GM12865 (cell line): ENCODE results near the gene ACVR2B.
A peak's percentile ranks its signal among the peaks of the same experiment; 100 is the strongest.

Experiments used
- DNase-seq: peaks from one replicate; pipeline ENCODE4 v3.0.0; 2010; ENCODE audit warnings: low read depth
- H3K4me3 ChIP-seq: 2 replicates; pipeline ENCODE4 v1.5.1; 2011; ENCODE audit warnings: mild to moderate bottlenecking, low read depth, low read length, control low read depth
- TF ChIP-seq, protein P1 (sequence below): IDR thresholded peaks from 2 replicates; pipeline ENCODE4 v1.5.1; 2011; ENCODE audit warnings: low read length, control low read depth, low read depth, inconsistent platforms; ENCODE audit not compliant: insufficient read depth; ENCODE audit errors: missing control alignments

The ACVR2B gene

DNA sequence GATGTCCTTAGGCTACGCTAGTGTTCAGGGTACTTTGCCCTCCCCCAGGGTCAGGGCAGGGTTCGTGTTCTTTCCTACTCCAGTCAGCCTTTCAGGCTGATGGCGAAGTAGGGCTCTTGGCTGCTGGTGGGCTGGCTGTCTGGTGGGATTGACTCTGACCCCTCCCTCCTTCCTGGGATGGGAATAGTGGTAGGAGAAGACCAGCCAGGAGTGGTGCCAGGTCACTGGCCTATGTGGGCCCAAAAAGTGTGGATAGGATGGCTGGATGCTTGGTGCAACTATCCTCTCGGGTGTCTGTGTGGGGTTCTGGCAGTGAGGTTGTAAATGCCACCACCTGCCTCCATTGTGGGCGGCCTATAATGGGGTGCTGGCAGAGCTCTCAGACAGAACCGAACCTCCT is 22.0 kb downstream of the ACVR2B start:
- no peak for DNase-seq
- no peak overlapping the region for H3K4me3 ChIP-seq
- TF ChIP-seq, protein P1, sequence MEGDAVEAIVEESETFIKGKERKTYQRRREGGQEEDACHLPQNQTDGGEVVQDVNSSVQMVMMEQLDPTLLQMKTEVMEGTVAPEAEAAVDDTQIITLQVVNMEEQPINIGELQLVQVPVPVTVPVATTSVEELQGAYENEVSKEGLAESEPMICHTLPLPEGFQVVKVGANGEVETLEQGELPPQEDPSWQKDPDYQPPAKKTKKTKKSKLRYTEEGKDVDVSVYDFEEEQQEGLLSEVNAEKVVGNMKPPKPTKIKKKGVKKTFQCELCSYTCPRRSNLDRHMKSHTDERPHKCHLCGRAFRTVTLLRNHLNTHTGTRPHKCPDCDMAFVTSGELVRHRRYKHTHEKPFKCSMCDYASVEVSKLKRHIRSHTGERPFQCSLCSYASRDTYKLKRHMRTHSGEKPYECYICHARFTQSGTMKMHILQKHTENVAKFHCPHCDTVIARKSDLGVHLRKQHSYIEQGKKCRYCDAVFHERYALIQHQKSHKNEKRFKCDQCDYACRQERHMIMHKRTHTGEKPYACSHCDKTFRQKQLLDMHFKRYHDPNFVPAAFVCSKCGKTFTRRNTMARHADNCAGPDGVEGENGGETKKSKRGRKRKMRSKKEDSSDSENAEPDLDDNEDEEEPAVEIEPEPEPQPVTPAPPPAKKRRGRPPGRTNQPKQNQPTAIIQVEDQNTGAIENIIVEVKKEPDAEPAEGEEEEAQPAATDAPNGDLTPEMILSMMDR: no peak

DNA sequence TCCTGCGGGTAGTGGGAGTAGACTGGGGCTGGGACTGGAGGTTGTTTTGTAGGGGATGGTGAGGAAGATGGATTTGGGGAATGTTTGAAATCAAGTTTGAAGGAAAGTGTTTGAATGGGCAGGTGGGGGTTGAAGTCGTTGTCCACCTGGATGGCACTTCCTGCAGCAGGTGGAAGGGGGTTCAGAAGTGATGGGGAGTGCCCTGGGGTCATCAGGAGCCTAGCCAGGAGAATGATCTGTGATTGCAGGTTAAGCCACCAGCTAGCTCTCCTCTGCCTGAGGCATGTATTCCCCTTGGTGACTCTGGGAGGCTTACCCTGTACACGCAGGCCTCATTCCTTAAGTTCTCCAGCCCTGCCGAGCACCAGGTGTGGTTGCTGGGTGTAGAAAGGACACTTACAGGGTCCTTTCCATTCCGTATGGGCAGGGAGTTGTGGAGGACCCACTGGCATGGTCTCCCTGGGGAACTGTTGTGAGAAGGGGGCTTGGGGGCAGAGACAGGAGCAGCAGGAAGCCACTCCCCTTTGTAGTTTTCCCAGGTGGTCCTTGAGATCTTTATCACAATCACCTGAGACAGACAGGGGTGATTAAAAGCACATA is 22.6 kb downstream of the ACVR2B start:
- TF ChIP-seq, protein P1: no peak
- DNase-seq: no peak
- H3K4me3 ChIP-seq: no peak overlapping the region

DNA sequence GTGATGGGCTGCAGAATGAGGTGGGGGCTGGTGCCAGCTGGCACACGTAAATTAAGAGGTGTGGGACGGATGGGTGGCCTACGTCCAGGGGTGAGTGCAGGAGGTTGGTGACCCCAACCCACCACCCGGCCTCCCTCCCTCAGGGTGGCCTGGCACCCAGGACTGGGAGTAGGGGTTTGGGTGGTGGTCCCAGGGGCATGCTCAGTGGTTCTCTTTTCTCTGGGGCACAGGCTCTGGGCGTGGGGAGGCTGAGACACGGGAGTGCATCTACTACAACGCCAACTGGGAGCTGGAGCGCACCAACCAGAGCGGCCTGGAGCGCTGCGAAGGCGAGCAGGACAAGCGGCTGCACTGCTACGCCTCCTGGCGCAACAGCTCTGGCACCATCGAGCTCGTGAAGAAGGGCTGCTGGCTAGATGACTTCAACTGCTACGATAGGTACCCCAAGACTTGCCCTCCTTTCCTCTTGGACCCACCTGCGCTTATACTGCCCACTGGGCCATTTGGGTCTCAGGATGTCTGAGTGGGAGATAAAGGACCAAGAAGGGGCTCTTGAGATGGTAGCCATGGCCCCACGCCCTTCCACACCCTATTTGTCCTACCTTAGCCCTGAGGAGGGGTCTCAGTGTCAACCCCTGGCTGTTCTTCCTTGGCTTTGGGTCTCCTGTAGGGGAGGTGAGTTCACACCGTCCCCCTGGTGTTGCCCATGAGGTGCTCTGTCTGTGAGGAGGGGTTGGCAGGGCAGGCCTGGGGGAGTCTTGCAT is 23.5 kb downstream of the ACVR2B start:
- TF ChIP-seq, protein P1: no peak
- DNase-seq: no peak
- H3K4me3 ChIP-seq: no peak overlapping the region

DNA sequence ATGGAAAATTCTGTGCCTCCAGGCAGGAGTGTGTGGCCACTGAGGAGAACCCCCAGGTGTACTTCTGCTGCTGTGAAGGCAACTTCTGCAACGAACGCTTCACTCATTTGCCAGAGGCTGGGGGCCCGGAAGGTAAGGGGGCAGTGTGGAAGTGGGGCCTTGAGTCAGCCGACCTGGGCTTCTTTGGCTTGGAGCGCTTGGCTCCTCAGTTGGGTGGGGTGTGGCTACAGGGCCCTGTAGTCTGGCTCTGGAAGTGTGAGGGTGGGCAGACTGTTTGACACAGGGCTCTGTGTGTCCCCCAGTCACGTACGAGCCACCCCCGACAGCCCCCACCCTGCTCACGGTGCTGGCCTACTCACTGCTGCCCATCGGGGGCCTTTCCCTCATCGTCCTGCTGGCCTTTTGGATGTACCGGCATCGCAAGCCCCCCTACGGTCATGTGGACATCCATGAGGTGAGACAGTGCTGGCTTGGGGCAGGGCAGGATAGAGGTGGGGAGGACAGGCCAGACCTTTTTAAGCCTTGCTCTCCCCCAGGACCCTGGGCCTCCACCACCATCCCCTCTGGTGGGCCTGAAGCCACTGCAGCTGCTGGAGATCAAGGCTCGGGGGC is 24.3 kb downstream of the ACVR2B start:
- TF ChIP-seq, protein P1: no peak
- no peak overlapping the region for H3K4me3 ChIP-seq
- DNase-seq: no peak

DNA sequence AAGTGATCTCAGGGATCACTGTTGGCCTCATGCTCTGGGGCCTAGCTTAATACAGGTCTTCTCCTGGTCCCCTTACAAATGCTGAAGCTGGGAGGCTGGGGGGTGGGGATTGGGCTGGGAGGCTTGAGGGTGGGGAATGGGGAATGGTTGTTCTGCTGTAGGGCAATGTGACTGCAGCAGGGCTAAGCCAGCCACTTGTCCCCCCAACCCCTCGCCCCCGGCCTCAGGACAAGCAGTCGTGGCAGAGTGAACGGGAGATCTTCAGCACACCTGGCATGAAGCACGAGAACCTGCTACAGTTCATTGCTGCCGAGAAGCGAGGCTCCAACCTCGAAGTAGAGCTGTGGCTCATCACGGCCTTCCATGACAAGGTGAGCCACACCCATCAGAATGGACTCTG is 25.2 kb downstream of the ACVR2B start:
- DNase-seq: no peak
- H3K4me3 ChIP-seq: no peak overlapping the region
- TF ChIP-seq, protein P1: no peak

DNA sequence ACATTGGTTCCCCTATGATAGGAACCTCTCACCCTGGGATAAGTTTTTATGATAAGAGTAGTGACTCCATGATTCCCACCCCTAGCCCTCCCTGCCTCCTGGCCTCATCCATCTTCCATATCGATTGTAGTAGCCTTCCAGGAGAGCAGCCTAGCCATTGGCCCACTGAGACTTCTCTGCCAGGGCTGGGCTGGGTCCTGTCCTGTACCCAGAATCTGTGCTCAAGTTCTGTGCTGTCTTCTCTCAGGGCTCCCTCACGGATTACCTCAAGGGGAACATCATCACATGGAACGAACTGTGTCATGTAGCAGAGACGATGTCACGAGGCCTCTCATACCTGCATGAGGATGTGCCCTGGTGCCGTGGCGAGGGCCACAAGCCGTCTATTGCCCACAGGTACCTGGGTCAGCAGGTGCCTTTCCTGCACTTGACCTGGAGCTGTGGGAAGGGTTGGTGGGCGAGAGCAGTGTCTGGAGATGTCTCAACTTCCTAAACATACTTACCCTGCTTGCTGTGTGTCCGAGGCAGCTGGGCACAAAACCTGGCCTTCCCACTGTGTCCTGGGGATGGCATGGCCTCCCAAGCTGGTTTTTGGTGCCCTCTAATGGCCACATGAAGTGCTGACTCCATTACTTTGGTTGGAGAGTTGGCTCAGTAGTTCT is 25.9 kb downstream of the ACVR2B start:
- TF ChIP-seq, protein P1: peak; percentile 82
- peak; percentile 66 for DNase-seq
- H3K4me3 ChIP-seq: no peak overlapping the region
